ENCODE results near the gene APEH.

DNA sequence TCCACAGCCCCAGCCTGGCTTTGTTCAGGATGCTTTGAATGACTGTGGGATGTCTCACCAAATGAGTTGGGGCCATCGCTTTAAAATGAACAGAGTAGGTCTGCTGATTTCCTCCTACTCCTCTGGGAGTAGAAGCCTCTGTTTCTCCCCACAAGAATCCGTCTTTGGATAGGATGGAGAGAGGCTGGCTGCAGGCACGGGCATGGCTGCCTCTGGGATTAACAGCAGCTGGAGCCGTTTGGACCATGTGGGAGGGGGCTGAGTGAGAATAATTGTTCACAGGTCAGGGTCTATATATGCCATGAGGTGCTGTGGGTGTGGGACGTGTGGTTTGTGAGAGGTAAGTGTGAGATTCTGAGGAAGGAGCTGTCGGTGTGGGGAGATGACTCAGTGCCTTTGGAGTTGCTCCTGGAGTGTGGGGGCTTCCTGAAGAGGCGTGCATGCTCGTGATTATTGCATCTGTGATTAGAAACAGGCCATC, 48.0 kb upstream of the APEH start:
- TF ChIP-seq POLR2AphosphoS5 (IDR thresholded peaks at IDR 0.05) (no peak), SMC3 (conservative IDR thresholded peaks at IDR 0.05; ENCODE audit: poor library complexity) (no peak), EZH2 (IDR thresholded peaks at IDR 0.05; ENCODE audit: borderline replicate concordance, insufficient read depth, low read length, poor library complexity, severe bottlenecking) (no peak)
- TF ChIP-seq, protein P1, sequence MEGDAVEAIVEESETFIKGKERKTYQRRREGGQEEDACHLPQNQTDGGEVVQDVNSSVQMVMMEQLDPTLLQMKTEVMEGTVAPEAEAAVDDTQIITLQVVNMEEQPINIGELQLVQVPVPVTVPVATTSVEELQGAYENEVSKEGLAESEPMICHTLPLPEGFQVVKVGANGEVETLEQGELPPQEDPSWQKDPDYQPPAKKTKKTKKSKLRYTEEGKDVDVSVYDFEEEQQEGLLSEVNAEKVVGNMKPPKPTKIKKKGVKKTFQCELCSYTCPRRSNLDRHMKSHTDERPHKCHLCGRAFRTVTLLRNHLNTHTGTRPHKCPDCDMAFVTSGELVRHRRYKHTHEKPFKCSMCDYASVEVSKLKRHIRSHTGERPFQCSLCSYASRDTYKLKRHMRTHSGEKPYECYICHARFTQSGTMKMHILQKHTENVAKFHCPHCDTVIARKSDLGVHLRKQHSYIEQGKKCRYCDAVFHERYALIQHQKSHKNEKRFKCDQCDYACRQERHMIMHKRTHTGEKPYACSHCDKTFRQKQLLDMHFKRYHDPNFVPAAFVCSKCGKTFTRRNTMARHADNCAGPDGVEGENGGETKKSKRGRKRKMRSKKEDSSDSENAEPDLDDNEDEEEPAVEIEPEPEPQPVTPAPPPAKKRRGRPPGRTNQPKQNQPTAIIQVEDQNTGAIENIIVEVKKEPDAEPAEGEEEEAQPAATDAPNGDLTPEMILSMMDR (IDR thresholded peaks at IDR 0.05; ENCODE audit: poor library complexity, severe bottlenecking) = no peak

Measured in neural cell (in vitro differentiated cells).